Gastroesophageal sphincter (tissue), 4 donors: Measurements from ENCODE around the gene FBL. TPM values are rescaled to one million over a fixed set of nuclear protein-coding genes. Genes with fewer than 3 reads are reported as not detected.

ENCODE experiments used
- ATAC-seq: fragments of 150-250 bp; one replicate; pipeline ENCODE4 v1.9.1; 2016; ENCODE audit warnings: mild to moderate bottlenecking, moderate library complexity
- H3K27ac ChIP-seq, 4 donors: fragments of 200-600 bp; sonication (generic) in 3 of 4; 1 replicate in 3 of 4; 2 replicates in 1 of 4; pipeline ENCODE4 v1.5.1; 2016 to 2019
- H3K27me3 ChIP-seq: fragments of 200-600 bp; sonication (generic); one replicate; pipeline ENCODE4 v1.5.1; 2019
- H3K36me3 ChIP-seq, 2 donors: fragments of 200-600 bp; sonication (generic); one replicate each; pipeline ENCODE4 v1.5.1; 2019; ENCODE audit warnings: control low read depth in 1 of 2
- H3K4me1 ChIP-seq, 3 donors: fragments of 200-600 bp; sonication (generic); 1 replicate in 2 of 3; 2 replicates in 1 of 3; pipeline ENCODE4 v1.5.1; 2016 to 2019; ENCODE audit warnings: control low read depth in 2 of 3
- H3K4me3 ChIP-seq, 2 donors: fragments of 200-600 bp; sonication (generic); one replicate each; pipeline ENCODE4 v1.5.1; 2019; ENCODE audit warnings: mild to moderate bottlenecking in 1 of 2, moderate library complexity in 1 of 2
- H3K9me3 ChIP-seq, 3 donors: fragments of 200-600 bp; sonication (generic); one replicate each; pipeline ENCODE4 v1.5.1; 2017 to 2019; ENCODE audit warnings: control low read depth in 2 of 3
- EP300 ChIP-seq: sonication (generic); formaldehyde crosslinking; IDR thresholded peaks from one replicate; pipeline ENCODE4 v1.6.1; 2017; ENCODE audit warnings: antibody characterized with exemption, mild to moderate bottlenecking
- POLR2A ChIP-seq, 2 donors: fragments of 450-650 bp; IDR thresholded peaks; one replicate each; pipeline ENCODE4 v1.6.1; 2017; ENCODE audit warnings: antibody characterized with exemption in 2 of 2, mild to moderate bottlenecking in 2 of 2, moderate library complexity in 1 of 2
- POLR2AphosphoS5 ChIP-seq: sonication (generic); formaldehyde crosslinking; IDR thresholded peaks from one replicate; pipeline ENCODE4 v1.6.1; 2017; ENCODE audit warnings: antibody characterized with exemption
- WGBS, 2 donors: methylation state at CpG; one replicate each; pipeline ENCODE4 v1.1.5; 2018; ENCODE audit warnings: low coverage in 1 of 2; 5-methylcytosine and 5-hydroxymethylcytosine counted together
- total RNA-seq, 4 donors: library from RNA; depleted of rRNA; stranded (reverse); fragments of >200 nt; gene quantifications; one replicate each; pipeline ENCODE4 v1.1.0, GENCODE V29; 2016
- TF ChIP-seq, protein P1 (sequence below), 4 experiments: fragments of 200-600 bp in 2 of 4; fragments of 450-650 bp in 2 of 4; sonication (generic) in 1 of 4; IDR thresholded peaks; one replicate each; pipeline ENCODE4 v1.5.1; 2017 to 2019; ENCODE audit warnings: antibody characterized with exemption in 4 of 4, mild to moderate bottlenecking in 2 of 4, moderate library complexity in 2 of 4

FBL gene
- total RNA-seq, 4 donors from 2014 or later: 72.5 to 105 (median 89.1) TPM

DNA sequence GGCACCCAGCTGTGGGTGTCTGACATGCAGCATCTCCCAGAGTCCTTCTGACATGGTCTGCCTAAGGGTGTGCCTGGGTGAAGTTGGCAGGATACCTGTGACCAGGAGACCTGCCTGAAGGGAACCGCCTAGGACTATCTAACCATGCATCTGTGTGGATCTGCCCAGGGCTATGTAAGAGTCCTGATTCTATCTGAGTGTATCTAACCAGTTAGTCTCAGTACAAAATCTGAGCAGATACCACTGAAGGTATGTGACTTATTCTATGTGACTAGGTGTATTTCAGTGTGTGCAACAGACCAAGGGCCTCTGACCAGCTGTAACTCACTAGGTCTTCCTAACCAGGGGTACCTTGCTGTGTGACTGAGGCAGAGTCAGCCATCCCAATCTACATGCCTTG is 28.2 kb upstream of the FBL start:
- no CpG with 5 or more reads among the region's 1 CpG for WGBS, 2 donors

DNA sequence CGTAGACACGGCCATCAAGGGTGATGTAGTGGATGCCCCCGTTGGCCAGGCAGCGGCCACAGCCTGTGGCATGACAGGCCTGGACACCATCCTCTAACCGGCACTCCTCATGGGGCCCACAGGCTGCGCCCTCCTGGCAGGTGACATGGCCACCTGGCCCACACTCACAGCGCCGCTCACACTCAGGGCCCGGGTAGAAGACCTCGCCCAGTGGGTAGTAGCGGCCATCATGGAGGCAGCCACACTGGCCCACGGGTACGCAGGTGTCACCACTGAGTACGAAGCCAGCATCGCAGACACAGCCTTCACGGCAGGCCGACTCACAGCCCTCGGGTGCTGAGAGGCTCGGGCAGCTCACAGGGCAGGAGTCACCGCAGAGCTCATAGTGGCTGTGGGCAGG is 27.2 kb upstream of the FBL start:
- no peaks in the 10 kb centered on the region for H3K4me1 ChIP-seq
- peaks cover 17% of the 10 kb centered on the region for H3K27me3 ChIP-seq
- no peak overlapping the region for H3K4me3 ChIP-seq
- no peak overlapping the region for H3K27ac ChIP-seq
- no peak for ATAC-seq
- TF ChIP-seq EP300 (no peak), POLR2AphosphoS5 (no peak), POLR2A (IDR thresholded peaks at IDR 0.05) (no peak)
- TF ChIP-seq, protein P1, sequence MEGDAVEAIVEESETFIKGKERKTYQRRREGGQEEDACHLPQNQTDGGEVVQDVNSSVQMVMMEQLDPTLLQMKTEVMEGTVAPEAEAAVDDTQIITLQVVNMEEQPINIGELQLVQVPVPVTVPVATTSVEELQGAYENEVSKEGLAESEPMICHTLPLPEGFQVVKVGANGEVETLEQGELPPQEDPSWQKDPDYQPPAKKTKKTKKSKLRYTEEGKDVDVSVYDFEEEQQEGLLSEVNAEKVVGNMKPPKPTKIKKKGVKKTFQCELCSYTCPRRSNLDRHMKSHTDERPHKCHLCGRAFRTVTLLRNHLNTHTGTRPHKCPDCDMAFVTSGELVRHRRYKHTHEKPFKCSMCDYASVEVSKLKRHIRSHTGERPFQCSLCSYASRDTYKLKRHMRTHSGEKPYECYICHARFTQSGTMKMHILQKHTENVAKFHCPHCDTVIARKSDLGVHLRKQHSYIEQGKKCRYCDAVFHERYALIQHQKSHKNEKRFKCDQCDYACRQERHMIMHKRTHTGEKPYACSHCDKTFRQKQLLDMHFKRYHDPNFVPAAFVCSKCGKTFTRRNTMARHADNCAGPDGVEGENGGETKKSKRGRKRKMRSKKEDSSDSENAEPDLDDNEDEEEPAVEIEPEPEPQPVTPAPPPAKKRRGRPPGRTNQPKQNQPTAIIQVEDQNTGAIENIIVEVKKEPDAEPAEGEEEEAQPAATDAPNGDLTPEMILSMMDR (IDR thresholded peaks at IDR 0.05): no peak
- H3K9me3 ChIP-seq: no peaks in the 10 kb centered on the region
- H3K36me3 ChIP-seq: no peaks in the 10 kb centered on the region
- WGBS, 2 donors: 80% methylated on average over 1 of the region's 20 CpGs; no CpG with 5 or more reads in 1 of the 2 donors

More for the DNA sequence above, 28.2 kb upstream of the FBL start:
- no peak overlapping the region for H3K4me3 ChIP-seq
- no peaks in the 10 kb centered on the region for H3K36me3 ChIP-seq
- no peak for TF ChIP-seq EP300
- TF ChIP-seq POLR2AphosphoS5: no peak
- TF ChIP-seq, protein P1 (IDR thresholded peaks at IDR 0.05): no peak
- no peak for TF ChIP-seq POLR2A (IDR thresholded peaks at IDR 0.05)
- H3K27me3 ChIP-seq: peaks cover 24% of the 10 kb centered on the region
- no peaks in the 10 kb centered on the region for H3K9me3 ChIP-seq
- no peak for ATAC-seq
- no peaks in the 10 kb centered on the region for H3K4me1 ChIP-seq
- no peak overlapping the region for H3K27ac ChIP-seq

DNA sequence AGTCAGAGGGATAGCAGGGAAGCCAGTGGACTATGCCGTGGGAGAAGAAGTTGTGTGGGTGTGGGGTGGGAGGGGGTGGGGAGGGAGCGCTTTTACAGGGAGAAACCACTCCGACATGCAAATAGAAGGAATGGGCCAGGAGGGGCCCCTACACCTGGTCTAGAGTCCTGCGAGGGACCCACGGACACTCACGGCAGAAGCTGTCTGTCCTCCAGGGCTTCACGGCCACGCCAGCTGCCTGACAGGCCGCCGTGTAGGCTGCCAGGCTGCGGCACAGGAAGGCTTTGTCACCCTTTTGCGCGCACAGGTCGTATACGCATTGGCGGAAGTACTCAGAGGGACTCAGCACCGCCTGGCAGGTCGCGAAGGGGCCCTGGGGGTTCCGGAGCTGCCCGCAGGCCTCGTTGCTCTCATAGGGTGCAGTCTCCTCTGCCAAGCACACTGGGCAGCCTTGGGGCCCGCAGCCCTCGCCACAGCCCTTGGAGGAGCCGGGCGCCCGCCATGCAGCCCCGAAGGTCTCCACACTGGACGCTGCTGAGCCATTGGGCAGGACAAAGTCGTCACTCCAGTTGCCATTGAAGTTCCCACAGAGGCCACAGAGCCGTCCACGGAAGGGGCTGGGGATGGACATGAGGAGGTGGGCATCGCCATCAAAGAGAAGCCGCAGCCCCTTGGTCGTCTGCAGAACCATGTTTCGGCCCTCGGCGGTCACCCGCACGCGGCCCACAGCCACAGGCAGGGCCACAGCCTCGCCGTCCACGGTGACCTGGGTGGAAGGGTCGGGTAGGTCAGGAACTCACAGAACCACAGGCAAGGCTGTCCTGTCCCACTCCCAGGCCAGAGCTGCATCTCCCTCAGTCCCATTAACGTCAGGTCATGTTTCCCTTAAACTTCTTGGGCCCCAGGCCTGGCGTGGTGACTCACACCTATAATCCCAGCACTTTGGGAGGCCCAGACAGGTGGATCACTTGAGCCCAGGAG is 26.0 kb upstream of the FBL start:
- WGBS, 2 donors: 69% methylated on average over 8 of the region's 47 CpGs; no CpG with 5 or more reads in 1 of the 2 donors
- TF ChIP-seq POLR2A (IDR thresholded peaks at IDR 0.05): no peak
- TF ChIP-seq EP300: no peak
- no peak overlapping the region for H3K4me3 ChIP-seq
- H3K9me3 ChIP-seq: no peaks in the 10 kb centered on the region
- no peak overlapping the region for H3K27ac ChIP-seq
- no peak for ATAC-seq
- peaks cover 12% of the 10 kb centered on the region for H3K27me3 ChIP-seq
- no peaks in the 10 kb centered on the region for H3K4me1 ChIP-seq
- H3K36me3 ChIP-seq: no peaks in the 10 kb centered on the region

DNA sequence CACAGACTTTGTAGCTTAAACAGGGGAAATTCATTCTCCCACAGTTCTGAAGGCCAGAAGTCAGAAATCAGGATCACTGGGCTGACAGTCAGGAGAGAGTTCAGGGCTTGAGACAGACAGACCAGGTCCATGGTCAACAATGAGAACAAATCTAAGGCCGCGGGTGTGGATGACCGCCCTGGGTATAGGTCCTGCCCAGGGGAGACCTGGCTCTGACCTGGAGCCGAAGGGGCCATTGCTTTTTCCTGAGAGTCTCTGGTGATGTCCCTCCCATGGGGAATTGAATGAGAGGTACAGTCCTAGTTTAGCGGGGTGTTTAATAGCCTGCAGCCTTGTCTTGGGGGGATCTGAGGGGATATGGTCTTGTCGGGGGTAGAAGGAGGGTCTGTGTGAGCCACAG is 25.2 kb upstream of the FBL start:
- no peaks in the 10 kb centered on the region for H3K9me3 ChIP-seq
- peaks cover 16% of the 10 kb centered on the region for H3K27me3 ChIP-seq
- TF ChIP-seq, protein P1 (IDR thresholded peaks at IDR 0.05): no peak
- no peak for TF ChIP-seq EP300
- no peak for TF ChIP-seq POLR2AphosphoS5
- no peak for TF ChIP-seq POLR2A (IDR thresholded peaks at IDR 0.05)
- no peak overlapping the region for H3K27ac ChIP-seq
- H3K36me3 ChIP-seq: no peaks in the 10 kb centered on the region
- no peaks in the 10 kb centered on the region for H3K4me1 ChIP-seq
- no peak for ATAC-seq
- no peak overlapping the region for H3K4me3 ChIP-seq
- no CpG with 5 or more reads among the region's 6 CpGs for WGBS, 2 donors

DNA sequence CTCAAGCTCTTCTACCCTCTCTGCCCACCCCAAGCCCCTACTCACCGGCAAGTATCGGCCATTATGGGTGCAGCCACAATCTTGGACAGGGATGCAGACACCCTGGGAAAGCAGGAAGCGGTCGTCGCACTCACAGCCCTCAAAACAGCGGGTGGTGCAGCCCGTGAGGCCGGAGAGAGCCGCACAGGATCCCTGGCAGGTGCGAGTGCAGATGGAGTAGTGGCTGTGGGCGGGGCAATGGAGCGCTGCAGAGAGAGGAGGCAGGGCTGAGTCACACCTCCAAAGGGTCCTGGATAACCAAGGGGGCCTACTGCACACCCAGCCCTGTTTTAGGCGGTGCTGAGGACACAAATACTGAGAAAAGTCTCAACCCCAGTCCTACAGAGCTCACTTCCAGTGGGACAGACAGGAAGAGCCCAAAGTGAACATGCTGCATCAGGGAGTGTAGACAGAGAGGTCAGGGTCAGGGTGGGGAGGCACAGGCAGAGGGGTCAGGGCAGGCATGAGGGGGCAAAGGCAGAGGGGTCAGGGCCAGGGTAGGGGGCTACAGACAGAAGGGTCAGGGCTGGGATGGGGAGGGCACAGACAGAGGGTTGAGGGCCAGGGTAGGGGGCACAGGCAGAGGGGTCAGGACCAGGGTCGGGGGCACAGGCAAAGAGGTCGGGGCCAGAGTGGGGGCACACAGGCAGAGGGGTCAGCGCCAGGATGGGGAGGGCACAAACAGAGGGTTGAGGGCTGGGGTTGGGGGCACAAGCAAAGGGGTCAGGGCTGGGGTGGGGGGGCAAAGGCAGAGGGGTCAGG is 24.2 kb upstream of the FBL start:
- H3K4me1 ChIP-seq: no peaks in the 10 kb centered on the region
- H3K4me3 ChIP-seq: no peak overlapping the region
- H3K36me3 ChIP-seq: no peaks in the 10 kb centered on the region
- H3K9me3 ChIP-seq: no peaks in the 10 kb centered on the region
- ATAC-seq: no peak
- WGBS, 2 donors: 74% methylated on average over 3 of the region's 16 CpGs; no CpG with 5 or more reads in 1 of the 2 donors
- H3K27me3 ChIP-seq: peaks cover 8% of the 10 kb centered on the region
- no peak for TF ChIP-seq POLR2A (IDR thresholded peaks at IDR 0.05)
- no peak for TF ChIP-seq EP300
- TF ChIP-seq POLR2AphosphoS5: no peak
- TF ChIP-seq, protein P1 (IDR thresholded peaks at IDR 0.05): no peak
- H3K27ac ChIP-seq: no peak overlapping the region
